GM21528 (cell line): ENCODE measurements around the gene NHS.

Experiments used
- ATAC-seq: cut with Tn5 transposase; IDR thresholded peaks from one replicate; pipeline ENCODE4 v1.9.1; 2021; ENCODE audit warnings: mild to moderate bottlenecking, moderate library complexity; ENCODE audit not compliant: unreplicated experiment, low FRiP score

The NHS gene

GRCh38 chrX:17703201-17703600 lies 328.2 kb downstream of the NHS start:
- ATAC-seq: no peak

- no peak for ATAC-seq
These were observed 330.2 kb downstream of the NHS start for GRCh38 chrX:17705211-17705610.

GRCh38 chrX:17706676-17707075 lies 331.7 kb downstream of the NHS start:
- no peak for ATAC-seq

- ATAC-seq: no peak
These were observed 332.7 kb downstream of the NHS start for GRCh38 chrX:17707731-17708130.

GRCh38 chrX:17710871-17711301 lies 335.9 kb downstream of the NHS start:
- no peak for ATAC-seq

GRCh38 chrX:17713288-17713687 lies 338.3 kb downstream of the NHS start:
- no peak for ATAC-seq

GRCh38 chrX:17718649-17719165 lies 343.7 kb downstream of the NHS start:
- no peak for ATAC-seq

- no peak for ATAC-seq
These were observed 344.7 kb downstream of the NHS start for GRCh38 chrX:17719711-17720110.

GRCh38 chrX:17721715-17722114 lies 346.7 kb downstream of the NHS start:
- no peak for ATAC-seq

- no peak for ATAC-seq
These were observed 350.2 kb downstream of the NHS start for GRCh38 chrX:17725181-17725580.

GRCh38 chrX:17732138-17732783 lies 357.3 kb downstream of the NHS start:
- ATAC-seq: no peak

- no peak for ATAC-seq
These were observed 360.4 kb downstream of the NHS start for GRCh38 chrX:17735406-17735805.

- no peak for ATAC-seq
These were observed 361.5 kb downstream of the NHS start for GRCh38 chrX:17736478-17736855.

GRCh38 chrX:17736856-17737709 lies 362.1 kb downstream of the NHS start, which contains the start of gene SCML1:
Gene SCML1 (plus strand): TSS chrX:17737493. CDS start chrX:17744187, 6,694 bp downstream.
- peak; percentile 76 for ATAC-seq

GRCh38 chrX:17737710-17737985 lies 362.6 kb downstream of the NHS start:
- peak; percentile 7 for ATAC-seq

- peak; percentile 2 for ATAC-seq
These were observed 363.1 kb downstream of the NHS start for GRCh38 chrX:17737986-17738713.

GRCh38 chrX:17738737-17739535 lies 363.9 kb downstream of the NHS start:
- no peak for ATAC-seq

- ATAC-seq: no peak
These were observed 365.4 kb downstream of the NHS start for GRCh38 chrX:17740137-17741122.

- no peak for ATAC-seq
These were observed 366.1 kb downstream of the NHS start for GRCh38 chrX:17741123-17741511.
